Measurements from ENCODE around the gene MSMB.
"Not testable (repeated sequence)": the region's sequence is repeated elsewhere in the genome, so short reads cannot be mapped to it uniquely, and the experiment has no call there.

Gene MSMB, protein sequence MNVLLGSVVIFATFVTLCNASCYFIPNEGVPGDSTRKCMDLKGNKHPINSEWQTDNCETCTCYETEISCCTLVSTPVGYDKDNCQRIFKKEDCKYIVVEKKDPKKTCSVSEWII
- 0 reads per million in 2 donors for total RNA-seq

DNA sequence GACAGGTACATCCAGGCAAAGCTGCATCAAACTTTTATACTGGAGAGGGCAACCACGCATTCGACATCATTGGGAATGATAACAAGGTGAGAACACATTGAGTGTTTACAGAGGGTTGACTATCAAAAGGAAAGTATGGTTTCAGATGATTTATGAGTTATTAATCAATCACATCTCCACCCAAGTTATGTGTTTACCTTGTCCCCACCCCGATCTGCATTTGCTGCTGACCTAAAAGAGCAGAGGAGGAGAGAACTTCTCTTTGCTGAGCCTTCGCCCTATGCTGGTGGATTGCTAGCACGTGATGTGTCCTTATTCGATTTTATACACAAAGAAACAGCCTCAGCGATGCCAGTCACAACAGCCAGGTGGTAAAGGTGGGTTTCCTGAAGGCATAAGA lies at the start of gene MSMB:
Gene MSMB, minus strand, starts transcription at position 9 of the 400 bp plus-strand sequence. CDS start 32 bp downstream, outside the sequence.
- DNase-seq = no peak

DNA sequence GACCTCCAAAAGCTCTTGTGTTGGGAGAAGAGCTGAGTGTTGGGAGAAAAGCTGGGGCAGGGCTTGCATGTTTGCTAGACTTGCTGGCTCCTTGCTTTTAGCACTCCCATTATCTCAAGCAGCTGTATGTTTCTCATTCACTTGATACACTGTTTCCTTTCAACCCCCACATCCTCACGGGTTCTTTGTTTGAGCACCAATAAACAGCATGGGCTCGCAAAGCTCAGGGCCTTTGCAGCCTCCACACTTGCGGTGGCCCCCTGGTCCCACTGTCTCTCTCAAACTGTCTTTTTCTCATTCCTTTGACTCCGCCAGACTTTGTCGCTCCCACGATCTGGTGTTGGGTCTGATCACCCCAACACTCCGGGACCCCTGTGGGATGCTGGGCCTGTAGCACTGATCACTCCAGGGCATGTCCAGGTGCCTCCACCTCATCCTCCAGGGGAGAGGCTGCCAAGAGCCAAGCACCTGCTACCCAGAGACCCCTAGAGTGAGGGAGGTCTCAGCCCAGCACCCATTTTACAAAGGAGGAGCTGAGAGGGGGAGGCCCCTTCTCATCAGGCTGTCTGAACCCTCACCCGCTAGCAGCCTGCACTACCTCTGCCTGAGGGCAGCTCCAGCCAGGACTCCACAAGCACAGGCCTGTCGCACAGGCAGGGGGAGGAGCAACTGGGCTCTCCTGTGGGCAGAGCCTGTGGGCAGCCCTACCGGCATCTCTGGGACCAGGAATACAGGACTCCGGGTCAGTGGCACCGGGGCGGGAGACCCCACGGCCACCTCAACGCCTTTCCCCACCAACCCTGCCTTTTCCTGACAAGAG lies 49.1 kb upstream of the MSMB start:
- DNase-seq = no peak

DNA sequence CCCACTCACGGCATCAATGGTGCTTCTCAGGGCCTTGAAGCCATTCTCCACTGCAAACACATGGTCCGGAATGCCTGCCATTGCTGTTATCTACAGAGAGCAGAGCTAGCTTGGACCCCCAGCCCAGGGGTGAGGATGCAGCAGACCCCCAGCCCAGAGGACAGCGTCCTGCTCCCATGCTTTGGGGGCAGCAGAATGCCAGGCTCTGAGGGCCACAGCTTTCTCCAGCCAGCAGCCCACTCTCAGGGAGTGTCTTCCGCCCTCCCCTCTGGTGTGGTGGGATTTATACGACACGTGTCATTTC lies 48.1 kb upstream of the MSMB start:
- no peak for DNase-seq

DNA sequence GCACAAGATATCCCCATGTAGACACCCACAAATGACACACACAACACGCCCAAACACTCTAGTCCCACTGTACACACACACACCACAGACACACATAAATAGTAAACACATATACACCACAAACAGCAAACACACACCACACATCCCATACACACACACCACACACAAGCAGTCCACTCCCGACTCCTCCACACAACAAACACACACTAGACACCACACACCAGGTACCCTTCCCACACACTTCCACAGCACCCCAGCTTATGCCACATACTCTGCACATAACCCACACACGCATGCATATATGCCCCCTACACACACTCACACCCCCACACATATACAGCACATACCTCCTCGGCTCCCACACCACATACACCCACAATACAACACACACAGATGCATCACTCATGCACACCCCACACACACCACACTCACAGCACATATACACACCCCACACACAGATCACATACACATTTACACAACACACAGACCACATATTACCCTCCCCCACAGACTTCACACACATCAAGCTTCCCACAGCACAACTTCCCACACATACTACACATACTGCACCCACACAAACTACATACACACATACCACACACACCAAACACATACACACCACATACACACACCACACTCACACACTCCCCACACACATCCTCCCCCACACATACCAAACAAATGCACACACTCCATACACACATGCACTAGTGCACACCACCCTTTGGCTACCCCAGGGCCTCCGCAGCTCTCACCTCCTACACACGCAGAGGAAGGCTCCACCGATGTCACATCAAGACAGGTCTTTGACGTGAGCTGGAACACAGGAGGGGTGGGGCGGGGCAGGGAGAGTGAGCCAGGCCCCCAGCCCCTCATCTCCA lies 47.5 kb upstream of the MSMB start:
- DNase-seq = not testable (repeated sequence)

DNA sequence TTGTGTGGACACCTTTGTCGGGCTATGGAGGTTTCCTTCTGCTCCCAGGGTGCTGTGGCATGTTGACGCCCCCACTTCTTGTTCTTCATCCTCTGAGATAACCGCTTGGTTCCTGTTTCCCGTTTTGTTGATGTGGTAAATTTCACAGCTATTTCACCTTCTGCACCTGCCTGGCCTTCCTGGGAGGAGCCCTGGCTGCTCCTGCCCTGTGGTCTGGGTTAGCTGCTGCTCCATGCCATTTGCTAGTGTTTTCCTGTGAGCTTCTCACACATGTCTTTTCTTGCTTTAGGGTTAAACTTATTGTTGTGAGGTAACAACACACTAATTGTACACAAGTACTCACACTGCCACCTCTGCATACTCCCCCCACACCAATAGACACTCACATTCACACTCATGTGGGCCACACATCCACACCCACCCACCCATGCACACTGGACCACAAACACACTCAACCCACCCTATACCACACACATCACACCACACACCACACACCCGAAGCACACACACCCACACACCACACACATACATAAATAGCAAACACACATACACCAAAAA lies 46.5 kb upstream of the MSMB start:
- DNase-seq = no peak

DNA sequence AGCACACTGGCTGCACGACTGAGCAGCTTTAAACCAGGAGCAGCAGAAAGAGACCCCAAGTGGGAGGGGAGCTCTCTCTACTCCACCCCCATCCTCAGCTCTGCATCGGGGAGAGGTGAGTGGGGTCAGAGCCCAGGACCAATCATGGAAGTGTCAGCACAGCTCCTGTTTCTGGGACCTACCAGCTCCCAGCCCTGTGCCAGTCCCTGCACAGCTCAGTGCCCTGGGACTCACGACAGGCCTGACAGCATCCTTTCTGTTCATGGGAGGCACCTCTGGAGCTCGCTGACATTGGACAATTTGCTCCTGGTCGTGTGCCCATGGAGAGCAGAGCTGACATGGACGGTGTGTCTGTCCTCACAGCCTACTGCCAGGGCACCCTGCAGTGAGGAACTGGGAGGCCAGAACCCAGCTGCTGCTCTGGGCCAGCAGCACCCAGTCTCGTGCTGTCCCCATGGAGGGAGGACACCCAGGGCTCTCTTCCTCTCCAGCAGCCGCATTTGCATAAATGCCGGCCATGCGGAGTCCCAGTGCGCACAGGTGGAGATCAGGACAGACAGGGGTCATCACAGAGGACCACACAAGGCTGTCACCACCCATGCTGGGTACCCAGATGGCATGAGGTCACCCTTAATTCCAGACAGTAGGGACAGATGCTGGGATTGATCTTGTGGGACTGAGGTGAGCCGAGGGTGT lies 45.9 kb upstream of the MSMB start:
- DNase-seq = no peak

DNA sequence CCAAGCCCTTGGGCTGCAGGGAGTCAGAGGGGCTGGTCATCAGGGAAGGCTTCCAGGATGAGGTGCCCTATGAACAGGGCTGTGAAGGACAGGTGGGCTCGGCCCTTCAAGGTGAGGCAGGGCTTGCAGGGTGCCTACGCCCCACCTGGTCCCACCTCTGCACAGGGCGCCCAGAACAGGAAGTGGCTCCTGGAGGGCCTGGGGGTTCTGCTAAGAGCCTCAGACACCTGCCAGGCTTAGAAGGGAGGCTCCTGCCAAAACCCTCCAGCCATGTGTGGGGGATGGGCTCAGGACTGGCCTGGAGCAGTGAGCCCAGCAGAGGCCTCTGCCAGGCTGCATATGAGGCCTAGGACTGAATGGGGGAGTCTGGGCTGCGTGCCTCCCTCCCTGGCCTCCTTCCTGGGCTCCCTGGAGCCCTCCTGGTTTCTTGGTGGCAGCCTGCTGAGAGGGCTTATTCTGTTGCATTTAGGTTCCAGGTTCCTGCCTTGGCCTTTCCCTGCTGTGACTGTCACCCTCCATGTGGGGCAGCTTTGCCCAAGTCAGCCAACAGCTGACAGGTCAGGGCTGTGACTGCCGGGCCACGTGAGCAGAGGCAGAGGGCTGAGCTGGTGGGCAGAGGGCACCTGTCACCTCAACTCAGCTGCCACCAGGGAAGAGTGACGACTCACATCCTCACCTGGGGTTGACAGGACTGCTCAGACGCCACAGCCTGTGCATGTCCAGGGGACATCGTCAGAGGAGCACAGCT lies 45.2 kb upstream of the MSMB start:
- no peak for DNase-seq

DNA sequence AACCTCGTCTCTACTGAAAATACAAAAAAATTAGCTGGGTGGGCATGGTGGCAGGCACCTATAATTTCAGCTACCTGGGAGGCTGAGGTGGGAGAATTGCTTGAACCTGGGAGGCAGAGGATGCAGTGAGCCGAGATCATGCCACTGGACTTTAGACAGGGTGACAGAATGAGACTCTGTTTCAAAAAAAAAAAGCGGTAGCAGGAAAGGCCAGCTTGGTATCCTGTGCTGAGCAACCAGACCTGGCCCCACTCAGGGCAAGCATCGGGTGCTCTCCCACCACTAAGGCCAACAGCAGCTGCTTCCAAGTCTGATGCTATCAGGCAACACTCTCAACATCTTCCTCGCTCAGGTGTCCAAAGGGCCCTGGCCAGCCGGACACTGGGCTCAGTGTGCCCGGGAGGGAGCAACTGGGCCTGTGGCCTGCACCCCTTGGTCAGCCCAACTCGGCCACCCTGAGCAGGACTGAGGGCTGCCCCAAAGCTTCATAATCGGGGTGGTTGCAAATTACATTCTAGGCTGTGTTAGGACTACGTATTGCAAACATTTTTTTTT lies 44.3 kb upstream of the MSMB start:
- DNase-seq = no peak

DNA sequence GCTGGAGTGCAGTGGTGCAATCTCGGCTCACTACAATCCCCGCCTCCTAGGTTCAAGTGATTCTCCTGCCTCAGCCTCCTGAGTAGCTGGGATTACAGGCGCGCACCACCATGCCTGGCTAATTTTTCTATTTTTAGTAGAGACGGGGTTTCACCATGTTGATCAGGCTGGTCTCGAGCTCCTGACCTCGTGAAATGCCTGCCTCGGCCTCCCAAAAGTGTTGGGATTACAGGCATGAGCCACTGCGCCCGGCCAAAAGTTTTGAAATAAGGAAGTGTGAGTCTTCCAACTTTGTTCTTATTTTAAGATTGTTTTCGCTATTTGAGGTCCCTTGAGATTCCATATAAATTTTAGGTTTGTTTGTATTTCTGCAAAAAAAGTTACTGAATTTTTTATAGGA lies 41.3 kb upstream of the MSMB start:
- DNase-seq = not testable (repeated sequence)

DNA sequence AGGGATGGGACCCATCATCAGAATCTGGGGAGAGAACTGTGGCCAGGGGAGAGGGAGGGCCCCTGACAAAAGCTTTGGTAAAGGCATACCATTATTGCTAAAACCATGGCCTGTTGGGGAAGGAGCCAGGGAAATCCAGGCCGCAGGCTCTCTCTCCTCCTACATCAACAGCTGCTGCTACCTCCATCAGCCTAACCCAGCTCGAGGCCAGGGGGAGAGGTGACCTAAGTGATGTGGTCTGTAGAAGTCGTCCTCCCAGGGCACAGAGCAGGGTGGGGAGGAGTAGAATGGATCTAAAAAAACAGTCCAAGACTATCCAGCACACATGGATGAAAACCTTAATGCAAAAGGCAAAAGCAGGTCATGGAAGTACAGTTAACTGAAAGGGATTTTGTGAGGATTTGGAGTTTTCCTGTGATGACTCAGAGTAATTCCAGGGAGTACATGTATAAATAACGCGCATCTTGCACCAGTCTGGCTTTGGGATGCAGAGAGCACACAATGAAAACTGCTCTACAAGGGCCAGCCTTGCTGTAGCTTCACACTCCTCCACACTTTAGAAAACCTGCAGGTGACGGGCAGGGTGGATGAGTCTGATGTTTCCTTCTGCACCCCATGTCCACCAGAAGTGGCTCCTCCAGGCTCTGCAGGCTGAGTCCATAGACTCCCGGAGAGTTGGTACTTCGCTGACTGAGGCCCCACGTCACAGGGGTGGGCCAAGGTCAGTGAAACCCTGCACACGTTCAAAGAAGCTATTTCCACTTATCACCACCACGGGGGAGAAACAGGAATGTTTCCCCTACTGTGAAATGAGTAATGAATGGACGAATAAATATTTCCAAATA lies 38.5 kb upstream of the MSMB start:
- no peak for DNase-seq

DNA sequence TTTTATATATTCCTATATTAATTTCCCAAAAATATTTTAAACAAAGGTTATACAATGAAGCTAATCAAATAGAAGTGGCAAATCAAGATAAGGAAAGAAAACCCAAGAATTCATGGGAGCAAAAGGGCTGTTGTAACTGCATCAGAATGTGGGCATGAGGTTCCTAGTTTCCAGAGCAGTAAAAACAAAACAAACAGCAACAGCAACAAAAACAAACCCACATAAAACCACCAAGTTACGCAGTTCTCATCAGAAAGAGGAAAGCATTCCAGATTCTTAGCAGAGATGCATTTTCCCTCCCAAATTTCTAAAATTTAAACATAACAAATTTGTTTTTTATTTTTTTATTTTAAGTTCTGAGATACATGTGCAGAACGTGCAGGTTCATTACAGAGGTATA lies 34.8 kb upstream of the MSMB start:
- no peak for DNase-seq

DNA sequence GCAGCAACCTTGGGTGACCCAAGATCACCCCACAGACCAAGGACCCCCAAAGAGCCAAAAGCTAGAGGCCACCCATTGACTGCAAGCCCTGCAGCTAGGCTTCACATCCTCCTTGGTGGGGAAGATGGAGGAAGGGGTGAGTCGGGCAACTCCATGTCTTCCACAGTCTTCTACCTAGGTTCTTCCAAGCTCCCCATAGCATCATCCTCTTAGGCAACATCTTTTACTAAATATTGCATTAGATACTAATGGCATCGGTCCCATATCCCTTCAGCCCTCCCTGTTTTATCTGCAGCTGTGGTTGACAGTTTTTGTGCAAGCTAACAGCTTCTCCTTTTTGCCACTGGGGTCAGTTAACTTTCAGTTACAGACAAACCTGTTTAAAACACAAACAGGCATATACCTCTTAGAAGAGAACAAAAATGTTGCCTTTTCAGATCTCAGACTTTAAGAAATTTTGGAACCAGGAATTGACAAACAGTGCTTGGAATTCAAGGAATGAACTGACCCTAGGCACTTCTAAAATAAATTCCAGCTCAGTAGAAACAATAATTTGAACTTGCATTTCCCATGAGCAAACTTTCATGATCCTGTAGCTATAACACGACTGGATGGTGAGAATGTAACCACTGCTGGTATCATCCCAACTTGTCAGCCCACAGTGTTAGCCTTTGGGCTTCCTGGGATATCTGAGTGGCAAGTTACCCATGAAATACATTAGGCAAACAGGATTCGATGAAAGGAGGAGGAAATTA lies 33.9 kb upstream of the MSMB start:
- no peak for DNase-seq

DNA sequence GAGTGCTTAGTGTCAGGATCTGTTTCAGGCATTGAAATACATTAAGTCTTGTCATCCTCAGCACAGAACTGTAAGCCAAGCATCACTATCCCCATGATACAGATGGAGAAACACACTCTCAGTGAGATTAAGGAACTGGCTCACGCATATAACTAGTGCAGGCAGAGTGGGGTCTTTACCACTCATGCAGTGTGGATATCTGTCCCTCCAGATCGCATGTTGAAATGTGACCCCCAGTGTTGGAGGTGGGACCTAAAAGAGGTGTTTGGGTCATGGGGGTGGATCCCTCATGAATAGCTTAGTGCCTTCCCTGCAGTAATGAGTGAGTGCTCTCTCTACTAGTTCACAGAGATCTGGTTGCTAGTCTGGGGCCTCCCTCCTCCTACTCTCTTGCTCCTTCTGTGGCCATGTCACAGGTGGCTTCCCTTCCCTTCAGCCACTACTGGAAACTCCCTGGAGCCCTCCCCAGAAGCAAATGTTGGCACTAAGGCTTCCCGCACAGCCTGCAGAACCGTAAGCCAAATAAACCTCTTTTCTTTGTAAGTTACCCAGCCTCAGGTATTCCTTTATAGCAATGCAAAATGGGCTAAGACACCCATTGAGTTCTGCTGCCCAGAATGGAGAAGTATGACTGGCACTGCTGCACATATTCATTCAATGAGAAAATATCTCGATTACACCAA lies 31.8 kb upstream of the MSMB start:
- no peak for DNase-seq

DNA sequence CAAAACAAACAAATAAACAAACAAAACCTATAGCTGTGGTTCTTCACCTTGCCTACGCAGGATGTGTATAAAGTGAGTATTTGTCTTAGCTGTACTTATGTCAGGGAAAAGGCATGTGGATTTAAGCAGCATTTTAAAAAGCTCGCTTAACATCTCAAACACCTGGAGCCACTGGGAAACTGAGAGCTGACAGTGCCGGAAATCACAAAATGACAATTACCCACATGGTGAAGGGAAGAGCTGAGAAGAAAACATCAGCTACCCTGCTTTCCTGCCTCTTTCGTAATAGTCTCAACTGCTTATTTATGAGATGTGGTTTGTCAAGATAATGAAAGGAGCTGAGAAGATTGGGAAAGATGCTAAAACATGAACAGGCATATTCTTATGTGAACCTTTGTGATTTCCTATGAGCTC lies 31.1 kb upstream of the MSMB start:
- no peak for DNase-seq

DNA sequence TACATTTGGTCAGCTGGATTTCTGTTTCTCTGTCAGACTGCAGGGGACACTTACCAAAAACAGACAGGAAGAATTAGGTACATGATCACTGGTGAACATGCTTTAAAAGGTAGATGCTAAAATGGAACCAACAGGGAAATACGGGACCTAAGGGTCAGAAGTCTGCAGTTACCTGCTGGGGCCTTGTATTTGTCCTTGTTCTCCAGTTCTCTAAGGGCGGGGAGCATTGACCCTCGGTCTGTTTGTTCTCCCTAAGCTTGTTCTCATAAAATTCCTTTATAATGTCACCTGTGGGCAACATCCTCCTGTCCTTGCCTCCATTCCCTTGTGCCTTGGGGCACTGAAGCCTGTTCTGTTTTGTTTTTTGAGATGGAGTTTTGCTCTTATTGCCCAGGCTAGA lies 29.8 kb upstream of the MSMB start:
- DNase-seq = no peak

DNA sequence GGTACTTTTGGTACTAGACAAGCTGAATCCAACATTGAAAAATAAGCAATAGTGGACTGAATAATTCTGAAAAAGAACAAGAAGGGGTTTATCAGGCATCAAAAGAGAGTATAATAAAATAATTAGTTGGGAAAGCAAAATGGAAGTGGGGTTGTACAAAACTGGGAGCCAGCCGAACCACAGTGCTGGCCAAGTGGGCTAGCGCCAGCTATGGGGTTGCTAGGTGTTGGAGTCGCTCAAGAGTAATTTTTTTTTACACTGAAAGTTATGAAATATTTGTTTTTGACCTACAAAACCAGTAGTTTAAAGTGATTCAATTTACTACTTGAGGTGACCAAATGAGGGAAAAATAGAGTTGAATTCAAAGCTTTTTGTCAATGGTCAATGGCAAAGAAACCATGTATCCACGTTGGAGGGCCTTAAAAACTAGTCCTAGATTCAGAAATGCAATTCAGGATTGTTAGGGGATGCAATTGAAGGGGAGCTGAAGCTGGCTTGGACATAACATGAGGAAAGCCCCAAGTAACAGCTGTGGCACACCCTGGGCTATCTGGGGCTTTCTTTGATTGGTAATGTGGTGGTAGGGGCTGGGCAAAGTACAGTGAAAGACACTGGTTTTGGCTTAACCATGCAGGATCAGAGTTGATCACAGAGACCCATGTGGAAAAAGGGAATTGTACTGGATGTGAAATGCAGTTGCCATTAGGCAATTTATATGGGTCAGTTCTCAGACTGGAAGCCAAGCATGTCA lies 28.3 kb upstream of the MSMB start:
- no peak for DNase-seq

DNA sequence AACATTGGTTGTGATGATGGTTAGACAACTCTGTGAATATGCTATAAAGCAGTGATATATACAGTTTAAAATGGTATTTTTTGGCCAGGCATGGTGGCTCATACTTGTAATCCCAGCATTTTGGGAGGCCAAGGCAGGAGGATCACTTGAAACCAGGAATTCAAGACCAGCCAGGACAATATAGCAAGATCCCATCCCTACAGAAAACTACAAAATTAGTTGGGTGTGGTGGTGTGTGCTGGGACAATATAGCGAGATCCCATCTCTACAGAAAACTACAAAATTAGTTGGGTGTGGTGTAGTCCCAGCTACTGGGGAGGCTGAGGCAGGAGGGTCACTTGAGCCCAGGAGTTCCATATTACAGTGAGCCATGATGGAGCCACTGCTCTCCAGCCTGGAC lies 27.5 kb upstream of the MSMB start:
- DNase-seq = no peak

DNA sequence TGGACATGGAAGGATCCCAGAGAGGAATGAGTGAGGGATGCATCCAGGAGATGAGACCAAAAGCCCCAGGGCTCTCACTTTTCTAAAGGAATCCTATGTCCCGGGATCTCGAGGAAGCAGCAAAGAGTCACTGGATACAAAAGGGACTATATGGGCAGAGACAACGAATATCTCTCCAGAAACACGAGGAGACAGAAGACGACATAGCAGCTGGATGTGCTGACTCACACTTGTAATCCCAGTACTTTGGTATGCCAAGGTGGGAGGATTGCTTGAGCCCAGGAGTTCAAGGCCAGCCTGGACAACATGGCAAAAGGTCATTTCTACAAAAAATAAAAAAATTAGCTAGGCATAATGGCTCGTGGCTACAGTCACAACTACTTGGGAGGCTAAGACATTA lies 24.7 kb upstream of the MSMB start:
- DNase-seq = no peak
